Nephron (organoid): ENCODE results near the gene NEK8.
"Not testable (repeated sequence)": the region's sequence is repeated elsewhere in the genome, so short reads cannot be mapped to it uniquely, and the experiment has no call there.

Experiments used
- H3K27ac Mint-ChIP-seq, 3 experiments: 2 replicates each; pipeline ENCODE4 v1.8.0; 2020; ENCODE audit warnings: mixed read lengths in 3 of 3, mild to moderate bottlenecking in 2 of 3, moderate library complexity in 1 of 3
- H3K27me3 Mint-ChIP-seq: 2 replicates; pipeline ENCODE4 v1.8.0; 2021; ENCODE audit warnings: low read depth, mild to moderate bottlenecking, moderate library complexity, mixed read lengths
- H3K36me3 Mint-ChIP-seq: 2 replicates; pipeline ENCODE4 v1.8.0; 2020; ENCODE audit warnings: low read depth, mixed read lengths
- H3K4me1 Mint-ChIP-seq: 2 replicates; pipeline ENCODE4 v1.8.0; 2020; ENCODE audit warnings: mixed read lengths
- H3K4me3 Mint-ChIP-seq, 3 experiments: 2 replicates each; pipeline ENCODE4 v1.8.0; 2020; ENCODE audit warnings: mild to moderate bottlenecking in 3 of 3, mixed read lengths in 3 of 3, moderate library complexity in 2 of 3
- H3K9me3 Mint-ChIP-seq: 2 replicates; pipeline ENCODE4 v1.8.0; 2020; ENCODE audit warnings: mixed read lengths
- TF ChIP-seq, protein P1 (sequence below), 3 experiments: fragments of 200-600 bp; sonication (generic); IDR thresholded peaks; one replicate each; pipeline ENCODE4 v1.5.0; 2021; ENCODE audit warnings: antibody characterized with exemption in 3 of 3; ENCODE audit not compliant: unreplicated experiment in 3 of 3

The NEK8 gene

DNA sequence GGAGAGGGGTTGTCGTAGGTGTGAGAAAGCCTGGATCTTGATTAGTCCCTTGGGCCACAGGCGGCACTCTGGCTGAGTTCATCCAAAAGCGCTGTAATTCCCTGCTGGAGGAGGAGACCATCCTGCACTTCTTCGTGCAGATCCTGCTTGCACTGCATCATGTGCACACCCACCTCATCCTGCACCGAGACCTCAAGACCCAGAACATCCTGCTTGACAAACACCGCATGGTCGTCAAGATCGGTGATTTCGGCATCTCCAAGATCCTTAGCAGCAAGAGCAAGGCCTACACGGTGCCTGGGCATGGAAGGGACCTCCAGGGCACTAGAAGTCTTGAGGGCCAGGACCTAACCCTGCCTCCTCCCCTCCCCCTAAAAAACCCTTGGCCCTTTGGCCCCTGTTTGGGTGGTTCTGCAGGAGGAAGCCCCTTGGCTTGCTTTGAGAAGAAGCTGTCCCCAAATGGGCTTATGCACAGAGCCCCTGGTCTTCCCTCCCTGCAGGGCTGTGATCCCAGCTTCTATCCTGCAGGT, 6.2 kb downstream of the NEK8 start:
- TF ChIP-seq, protein P1, sequence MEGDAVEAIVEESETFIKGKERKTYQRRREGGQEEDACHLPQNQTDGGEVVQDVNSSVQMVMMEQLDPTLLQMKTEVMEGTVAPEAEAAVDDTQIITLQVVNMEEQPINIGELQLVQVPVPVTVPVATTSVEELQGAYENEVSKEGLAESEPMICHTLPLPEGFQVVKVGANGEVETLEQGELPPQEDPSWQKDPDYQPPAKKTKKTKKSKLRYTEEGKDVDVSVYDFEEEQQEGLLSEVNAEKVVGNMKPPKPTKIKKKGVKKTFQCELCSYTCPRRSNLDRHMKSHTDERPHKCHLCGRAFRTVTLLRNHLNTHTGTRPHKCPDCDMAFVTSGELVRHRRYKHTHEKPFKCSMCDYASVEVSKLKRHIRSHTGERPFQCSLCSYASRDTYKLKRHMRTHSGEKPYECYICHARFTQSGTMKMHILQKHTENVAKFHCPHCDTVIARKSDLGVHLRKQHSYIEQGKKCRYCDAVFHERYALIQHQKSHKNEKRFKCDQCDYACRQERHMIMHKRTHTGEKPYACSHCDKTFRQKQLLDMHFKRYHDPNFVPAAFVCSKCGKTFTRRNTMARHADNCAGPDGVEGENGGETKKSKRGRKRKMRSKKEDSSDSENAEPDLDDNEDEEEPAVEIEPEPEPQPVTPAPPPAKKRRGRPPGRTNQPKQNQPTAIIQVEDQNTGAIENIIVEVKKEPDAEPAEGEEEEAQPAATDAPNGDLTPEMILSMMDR (IDR thresholded peaks at IDR 0.05; ENCODE audit: unreplicated experiment in 3 of 3), result no peak
- no peaks in the 10 kb centered on the region for H3K4me1 Mint-ChIP-seq
- no peaks in the 10 kb centered on the region for H3K9me3 Mint-ChIP-seq
- no peak overlapping the region for H3K4me3 Mint-ChIP-seq
- no peaks in the 10 kb centered on the region for H3K27me3 Mint-ChIP-seq
- H3K36me3 Mint-ChIP-seq, result peaks cover 6% of the 10 kb centered on the region
- no peak overlapping the region for H3K27ac Mint-ChIP-seq

DNA sequence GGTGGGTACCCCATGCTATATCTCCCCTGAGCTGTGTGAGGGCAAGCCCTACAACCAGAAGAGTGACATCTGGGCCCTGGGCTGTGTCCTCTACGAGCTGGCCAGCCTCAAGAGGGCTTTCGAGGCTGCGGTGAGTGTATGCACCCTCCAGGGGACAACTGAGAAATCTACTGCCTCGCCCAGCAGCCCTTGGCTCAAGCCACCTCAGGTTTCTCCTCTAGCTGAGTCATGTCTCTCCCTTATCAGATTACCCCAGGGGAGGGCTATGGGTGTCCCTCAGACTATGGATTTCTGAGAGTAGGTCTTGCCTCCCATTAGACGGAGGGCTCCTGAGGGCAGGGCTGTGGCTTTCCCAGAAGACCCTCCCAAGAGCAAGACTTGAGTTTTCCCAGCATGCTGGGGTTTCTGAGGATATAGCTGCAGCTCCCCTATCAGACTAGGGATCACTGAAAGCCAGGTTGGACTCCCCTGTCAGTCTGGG, 6.7 kb downstream of the NEK8 start:
- H3K4me1 Mint-ChIP-seq, result no peaks in the 10 kb centered on the region
- H3K4me3 Mint-ChIP-seq, result no peak overlapping the region
- no peaks in the 10 kb centered on the region for H3K27me3 Mint-ChIP-seq
- H3K27ac Mint-ChIP-seq, result no peak overlapping the region
- TF ChIP-seq, protein P1 (IDR thresholded peaks at IDR 0.05; ENCODE audit: unreplicated experiment in 3 of 3), result no peak
- no peaks in the 10 kb centered on the region for H3K9me3 Mint-ChIP-seq
- H3K36me3 Mint-ChIP-seq, result peaks cover 6% of the 10 kb centered on the region

DNA sequence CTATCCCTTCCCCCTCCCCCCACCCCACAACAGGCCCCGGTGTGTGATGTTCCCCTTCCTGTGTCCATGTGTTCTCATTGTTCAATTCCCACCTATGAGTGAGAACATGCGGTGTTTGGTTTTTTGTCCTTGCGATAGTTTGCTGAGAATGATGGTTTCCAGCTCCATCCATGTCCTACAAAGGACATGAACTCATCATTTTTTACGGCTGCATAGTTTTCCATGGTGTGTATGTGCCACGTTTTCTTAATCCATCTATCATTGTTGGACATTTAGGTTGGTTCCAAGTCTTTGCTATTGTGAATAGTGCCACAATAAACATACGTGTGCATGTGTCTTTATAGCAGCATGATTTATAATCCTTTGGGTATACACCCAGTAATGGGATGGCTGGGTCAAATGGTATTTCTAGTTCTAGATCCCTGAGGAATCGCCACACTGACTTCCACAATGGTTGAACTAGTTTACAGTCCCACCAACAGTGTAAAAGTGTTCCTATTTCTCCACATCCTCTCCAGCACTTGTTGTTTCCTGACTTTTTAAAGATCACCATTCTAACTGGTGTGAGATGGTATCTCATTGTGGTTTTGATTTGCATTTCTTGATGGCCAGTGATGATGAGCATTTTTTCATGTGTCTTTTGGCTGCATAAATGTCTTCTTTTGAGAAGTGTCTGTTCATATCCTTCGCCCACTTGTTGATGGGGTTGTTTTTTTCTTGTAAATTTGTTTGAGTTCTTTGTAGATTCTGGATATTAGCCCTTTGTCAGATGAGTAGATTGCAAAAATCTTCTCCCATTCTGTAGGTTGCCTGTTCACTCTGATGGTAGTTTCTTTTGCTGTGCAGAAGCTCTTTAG, 7.6 kb downstream of the NEK8 start:
- H3K27ac Mint-ChIP-seq, H3K4me3 Mint-ChIP-seq, H3K27me3 Mint-ChIP-seq, H3K4me1 Mint-ChIP-seq, H3K9me3 Mint-ChIP-seq, H3K36me3 Mint-ChIP-seq: not testable (repeated sequence)

DNA sequence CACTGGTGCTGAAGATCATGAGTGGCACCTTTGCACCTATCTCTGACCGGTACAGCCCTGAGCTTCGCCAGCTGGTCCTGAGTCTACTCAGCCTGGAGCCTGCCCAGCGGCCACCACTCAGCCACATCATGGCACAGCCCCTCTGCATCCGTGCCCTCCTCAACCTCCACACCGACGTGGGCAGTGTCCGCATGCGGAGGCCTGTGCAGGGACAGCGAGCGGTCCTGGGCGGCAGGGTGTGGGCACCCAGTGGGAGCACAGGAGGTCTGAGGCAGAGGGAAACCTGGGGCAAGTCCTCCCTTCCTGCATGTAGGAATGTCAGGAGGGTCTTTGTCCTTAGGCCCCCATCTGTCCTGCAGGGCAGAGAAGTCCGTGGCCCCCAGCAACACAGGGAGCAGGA, 8.7 kb downstream of the NEK8 start:
- peaks cover 6% of the 10 kb centered on the region for H3K36me3 Mint-ChIP-seq
- H3K9me3 Mint-ChIP-seq, result no peaks in the 10 kb centered on the region
- H3K4me1 Mint-ChIP-seq, result no peaks in the 10 kb centered on the region
- TF ChIP-seq, protein P1 (IDR thresholded peaks at IDR 0.05; ENCODE audit: unreplicated experiment in 3 of 3), result no peak
- H3K4me3 Mint-ChIP-seq, result no peak overlapping the region
- H3K27ac Mint-ChIP-seq, result no peak overlapping the region
- no peaks in the 10 kb centered on the region for H3K27me3 Mint-ChIP-seq

DNA sequence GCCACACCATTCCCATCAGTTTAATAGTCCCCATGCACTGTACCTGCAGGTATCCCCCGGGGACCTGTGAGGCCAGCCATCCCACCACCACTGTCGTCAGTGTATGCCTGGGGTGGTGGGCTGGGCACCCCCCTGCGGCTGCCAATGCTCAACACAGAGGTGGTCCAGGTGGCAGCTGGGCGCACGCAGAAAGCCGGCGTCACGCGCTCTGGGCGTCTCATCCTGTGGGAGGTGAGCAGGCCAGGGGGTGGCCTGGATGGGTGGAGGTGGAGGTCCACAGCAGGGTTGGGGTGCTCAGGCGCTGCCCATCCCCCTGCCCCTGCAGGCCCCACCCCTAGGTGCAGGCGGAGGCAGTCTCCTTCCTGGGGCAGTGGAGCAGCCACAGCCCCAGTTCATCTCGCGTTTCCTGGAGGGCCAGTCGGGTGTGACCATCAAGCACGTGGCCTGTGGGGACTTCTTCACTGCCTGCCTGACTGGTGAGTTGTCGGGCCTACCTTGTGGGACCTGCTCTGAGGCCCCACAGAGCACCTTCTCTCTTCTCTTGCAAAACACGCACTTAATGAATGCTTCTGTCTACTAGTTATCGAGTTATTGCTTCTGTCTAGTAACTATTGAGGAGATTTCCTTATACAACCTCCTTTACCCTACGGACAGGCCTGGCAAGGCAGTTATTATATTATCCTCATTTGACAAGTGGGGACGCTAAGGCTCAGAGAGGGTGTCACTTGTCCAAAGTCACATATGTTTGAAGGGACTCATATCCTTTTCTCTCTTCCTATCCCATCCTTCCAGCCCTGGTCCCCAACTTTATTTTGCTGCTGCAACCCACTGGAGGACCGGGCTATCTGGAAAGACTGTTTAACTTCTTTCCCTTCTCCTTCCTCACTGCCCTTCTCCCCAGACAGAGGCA, 9.4 kb downstream of the NEK8 start:
- Mint-ChIP-seq H3K4me1 (no peaks in the 10 kb centered on the region), H3K4me3 (no peak overlapping the region), H3K27me3 (no peaks in the 10 kb centered on the region), H3K9me3 (no peaks in the 10 kb centered on the region), H3K36me3 (peaks cover 6% of the 10 kb centered on the region), H3K27ac (peak overlapping the region in 1 of 3 experiments; percentile 56)
- TF ChIP-seq, protein P1 (IDR thresholded peaks at IDR 0.05; ENCODE audit: unreplicated experiment in 3 of 3), result no peak
